H1 (cell line): ENCODE measurements around the gene HYLS1.

ENCODE experiments used
- CTCF ChIP-seq, 3 experiments: IDR thresholded peaks; 1 replicate in 2 of 3; 2 replicates in 1 of 3; pipeline versions ENCODE4 v1.5.1 to v1.6.1; 2011; ENCODE audit warnings: low read length in 3 of 3, mild to moderate bottlenecking in 3 of 3, inconsistent platforms in 2 of 3, low read depth in 1 of 3, moderate library complexity in 1 of 3; ENCODE audit not compliant: insufficient read depth in 1 of 3; ENCODE audit errors: control extremely low read depth in 1 of 3
- EP300 ChIP-seq, 2 experiments: IDR thresholded peaks; 1 replicate in 1 of 2; 2 replicates in 1 of 2; pipeline ENCODE4 v1.6.1; 2011 to 2012; ENCODE audit warnings: low read depth in 2 of 2, low read length in 2 of 2, mild to moderate bottlenecking in 2 of 2, borderline replicate concordance in 1 of 2, inconsistent platforms in 1 of 2, moderate library complexity in 1 of 2
- EZH2 ChIP-seq: fragments of 200-600 bp; sonication (generic); IDR thresholded peaks from 2 replicates; pipeline ENCODE4 v1.7.1; 2012; ENCODE audit warnings: low read depth, mild to moderate bottlenecking, moderate library complexity, low read length, inconsistent platforms; ENCODE audit not compliant: severe bottlenecking
- RNF2 ChIP-seq: fragments of 200-900, 300-1000 bp; sonication (generic); IDR thresholded peaks from 2 replicates; pipeline ENCODE4 v1.7.1; 2016; ENCODE audit warnings: borderline replicate concordance, low read depth, mild to moderate bottlenecking, antibody characterized with exemption, low read length; ENCODE audit not compliant: poor library complexity, severe bottlenecking; ENCODE audit errors: missing control alignments
- SIN3A ChIP-seq, 2 experiments: IDR thresholded peaks in 1 of 2; conservative IDR thresholded peaks in 1 of 2; 2 replicates each; pipeline ENCODE4 v1.6.1; 2011 to 2012; ENCODE audit warnings: low read length in 2 of 2, improper control_type of control experiment in 1 of 2, low read depth in 1 of 2, mild to moderate bottlenecking in 1 of 2
- SP1 ChIP-seq: IDR thresholded peaks from 2 replicates; pipeline ENCODE4 v1.6.1; 2011; ENCODE audit warnings: low read depth, low read length
- SP4 ChIP-seq: IDR thresholded peaks from 2 replicates; pipeline ENCODE4 v1.6.1; 2012; ENCODE audit warnings: low read length, inconsistent platforms
- TCF12 ChIP-seq: IDR thresholded peaks from 2 replicates; pipeline ENCODE4 v1.6.1; 2011; ENCODE audit warnings: low read depth, mild to moderate bottlenecking, low read length
- TEAD4 ChIP-seq: IDR thresholded peaks from 2 replicates; pipeline ENCODE4 v1.6.1; 2012; ENCODE audit warnings: low read depth, low read length, inconsistent platforms, mixed read lengths
- YY1 ChIP-seq: IDR thresholded peaks from 2 replicates; pipeline ENCODE4 v1.6.1; 2011; ENCODE audit warnings: low read depth, mild to moderate bottlenecking, low read length

DNA sequence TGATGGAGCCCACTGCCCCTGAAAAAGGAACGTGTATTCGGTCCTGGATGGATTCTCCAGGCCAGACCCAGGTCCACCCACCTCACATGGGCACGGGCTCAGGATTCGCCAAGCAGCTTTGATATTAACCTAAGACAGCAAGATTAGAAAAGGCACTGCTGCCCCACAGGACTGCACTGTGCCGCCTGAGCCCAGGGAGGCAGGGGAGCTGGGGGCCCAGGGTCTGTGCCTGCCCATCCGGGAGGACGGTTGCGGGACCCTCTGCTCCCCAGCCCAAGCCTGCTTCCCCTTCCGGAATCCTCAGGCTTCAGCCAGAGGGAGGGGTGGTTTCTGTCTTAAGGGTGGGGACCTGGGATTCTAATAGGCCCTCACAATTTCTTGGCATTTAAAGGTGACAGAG is 44.8 kb downstream of the HYLS1 start:
- no peak for TF ChIP-seq SP1
- no peak for TF ChIP-seq CTCF (IDR thresholded peaks at IDR 0.05; ENCODE audit: control extremely low read depth in 1 of 3, insufficient read depth in 1 of 3, low read depth in 1 of 3, low read length in 3 of 3)
- no peak for TF ChIP-seq SIN3A (conservative IDR thresholded peaks at IDR 0.05 in 1 of 2, IDR thresholded peaks at IDR 0.05 in 1 of 2; ENCODE audit: low read depth in 1 of 2, low read length in 2 of 2)
- TF ChIP-seq EP300 (IDR thresholded peaks at IDR 0.05; ENCODE audit: borderline replicate concordance in 1 of 2, low read depth in 2 of 2, low read length in 2 of 2) = no peak
- no peak for TF ChIP-seq TEAD4
- no peak for TF ChIP-seq EZH2
- TF ChIP-seq RNF2 = no peak
- TF ChIP-seq TCF12 = no peak
- TF ChIP-seq YY1 = no peak
- TF ChIP-seq SP4 = no peak
